ENCODE results near the gene RAB14. TPM values are rescaled to one million over a fixed set of nuclear protein-coding genes. Genes with fewer than 3 reads are reported as not detected.

Gene RAB14
- total RNA-seq, 6 experiments from 2014 or later: 80.3 to 91.4 (median 85.8) TPM

- no peak for TF ChIP-seq CTCF (IDR thresholded peaks at IDR 0.05)
- peaks cover 26% of the 10 kb centered on the region for H3K4me1 Mint-ChIP-seq (ENCODE audit: low read depth)
- H3K4me3 Mint-ChIP-seq: no peak overlapping the region
- H3K27me3 Mint-ChIP-seq (ENCODE audit: insufficient read depth): no peaks in the 10 kb centered on the region; the same call in 1 of the 2 replicates
- no peak overlapping the region for H3K27ac Mint-ChIP-seq
- no peaks in the 10 kb centered on the region for H3K36me3 Mint-ChIP-seq (ENCODE audit: low read depth)
- H3K9me3 Mint-ChIP-seq: no peaks in the 10 kb centered on the region
- DNase-seq: no peak
These were observed 17.9 kb upstream of the RAB14 start for GRCh38 chr9:121219530-121219929.

GRCh38 chr9:121218357-121219027 is 16.8 kb upstream of the RAB14 start:
- no peak overlapping the region for H3K4me3 Mint-ChIP-seq
- no peaks in the 10 kb centered on the region for H3K9me3 Mint-ChIP-seq
- peak overlapping the region; percentile 9; the same call in 1 of the 2 replicates for H3K27ac Mint-ChIP-seq
- no peak for DNase-seq
- H3K27me3 Mint-ChIP-seq (ENCODE audit: insufficient read depth): no peaks in the 10 kb centered on the region; the same call in 1 of the 2 replicates
- TF ChIP-seq CTCF (IDR thresholded peaks at IDR 0.05): no peak
- H3K36me3 Mint-ChIP-seq (ENCODE audit: low read depth): no peaks in the 10 kb centered on the region
- peaks cover 33% of the 10 kb centered on the region for H3K4me1 Mint-ChIP-seq (ENCODE audit: low read depth)

- peak overlapping the region; percentile 14; the same call in 1 of the 2 replicates for H3K27ac Mint-ChIP-seq
- DNase-seq: peak; percentile 33
- peaks cover 36% of the 10 kb centered on the region for H3K4me1 Mint-ChIP-seq (ENCODE audit: low read depth)
- no peaks in the 10 kb centered on the region for H3K9me3 Mint-ChIP-seq
- H3K36me3 Mint-ChIP-seq (ENCODE audit: low read depth): no peaks in the 10 kb centered on the region
- TF ChIP-seq CTCF (IDR thresholded peaks at IDR 0.05): no peak
- no peaks in the 10 kb centered on the region; the same call in 1 of the 2 replicates for H3K27me3 Mint-ChIP-seq (ENCODE audit: insufficient read depth)
- H3K4me3 Mint-ChIP-seq: no peak overlapping the region
These were observed 16.1 kb upstream of the RAB14 start for GRCh38 chr9:121217609-121218292.

- TF ChIP-seq CTCF (IDR thresholded peaks at IDR 0.05): no peak
- H3K27me3 Mint-ChIP-seq (ENCODE audit: insufficient read depth): no peaks in the 10 kb centered on the region; the same call in 1 of the 2 replicates
- no peak overlapping the region for H3K4me3 Mint-ChIP-seq
These were observed 14.7 kb upstream of the RAB14 start for GRCh38 chr9:121216271-121216805.

GRCh38 chr9:121214005-121214404 is 12.3 kb upstream of the RAB14 start:
- no peak for TF ChIP-seq CTCF (IDR thresholded peaks at IDR 0.05)
- no peak overlapping the region for H3K4me3 Mint-ChIP-seq
- H3K27me3 Mint-ChIP-seq (ENCODE audit: insufficient read depth): no peaks in the 10 kb centered on the region; the same call in 1 of the 2 replicates
- H3K27ac Mint-ChIP-seq: no peak overlapping the region
- H3K4me1 Mint-ChIP-seq (ENCODE audit: low read depth): peaks cover 30% of the 10 kb centered on the region
- no peak for DNase-seq
- no peaks in the 10 kb centered on the region for H3K36me3 Mint-ChIP-seq (ENCODE audit: low read depth)
- no peaks in the 10 kb centered on the region for H3K9me3 Mint-ChIP-seq

More at GRCh38 chr9:121216271-121216805, 14.7 kb upstream of the RAB14 start:
- H3K27ac Mint-ChIP-seq: no peak overlapping the region; the same call in 1 of the 2 replicates
- DNase-seq: no peak
- no peaks in the 10 kb centered on the region for H3K36me3 Mint-ChIP-seq (ENCODE audit: low read depth)
- H3K4me1 Mint-ChIP-seq (ENCODE audit: low read depth): peaks cover 30% of the 10 kb centered on the region
- H3K9me3 Mint-ChIP-seq: no peaks in the 10 kb centered on the region
